HepG2 (cell line): Measurements from ENCODE around the gene JDP2. TPM values are rescaled to one million over a fixed set of nuclear protein-coding genes. Genes with fewer than 3 reads are reported as not detected.

Experiments
- ATAC-seq: fragments of 200-7000 bp; cut with Tn5 transposase; 3 replicates; pipeline ENCODE4 v1.9.1; 2020; ENCODE audit warnings: mild to moderate bottlenecking, moderate library complexity
- BruUV-seq: library from RNA; stranded (reverse); fragments of 400-500 nt; replicated peaks from 2 replicates; lab custom pipeline; 2021; lab: Mats Ljungman, UMichigan
- CTCF ChIA-PET: fragments of 300-600 bp; formaldehyde crosslinking; extraction: SDS; loops from one replicate; lab custom pipeline; 2021; ENCODE audit warnings: low total read pairs, inconsistent platforms, low intra/inter-chr PET ratio; lab: Yijun Ruan, JAX
- POLR2A ChIA-PET: fragments of 350-600 bp; sonication (Branson Sonifier 250); formaldehyde crosslinking; loops from one replicate; lab custom pipeline; 2020; ENCODE audit warnings: antibody characterized with exemption, inconsistent platforms; lab: Yijun Ruan, JAX
- DNase-seq: peaks from one replicate; pipeline ENCODE4 v3.0.0-alpha.2; 2015; ENCODE audit warnings: low spot score
- FAIRE-seq: peaks from 3 replicates; lab custom pipeline; 2011; peaks lifted over from hg19 to GRCh38; lab: Jason Lieb, UNC
- H2AFZ ChIP-seq: one replicate; pipeline ENCODE4 v1.6.1; 2011; ENCODE audit warnings: low read length, inconsistent platforms
- H3K27ac ChIP-seq: fragments of 300-600 bp; 3 replicates; pipeline ENCODE4 v1.8.0; 2011; ENCODE audit warnings: mixed run types, mild to moderate bottlenecking, mixed read lengths, low read length, inconsistent platforms; ENCODE audit not compliant: insufficient read depth; ENCODE audit errors: extremely low read length
- H3K27me3 ChIP-seq, 2 experiments: fragments of 200-600 bp in 1 of 2; 2 replicates in 1 of 2; 3 replicates in 1 of 2; pipeline versions ENCODE4 v1.6.0 to v1.8.0; 2011; ENCODE audit warnings: low read length in 2 of 2, mild to moderate bottlenecking in 2 of 2, moderate library complexity in 2 of 2, inconsistent platforms in 1 of 2; ENCODE audit not compliant: insufficient read depth in 2 of 2, control insufficient read depth in 1 of 2
- H3K36me3 ChIP-seq, 2 experiments: fragments of 200-600 bp in 1 of 2; replicated peaks in 1 of 2; 2 replicates in 1 of 2; 3 replicates in 1 of 2; pipeline versions ENCODE4 v1.5.1 to v1.8.0; 2011; ENCODE audit warnings: low read length in 2 of 2, inconsistent platforms in 1 of 2; ENCODE audit not compliant: insufficient read depth in 2 of 2, control insufficient read depth in 1 of 2
- H3K4me1 ChIP-seq: 2 replicates; pipeline ENCODE4 v1.5.1; 2012; ENCODE audit warnings: low read length, inconsistent platforms; ENCODE audit not compliant: insufficient read depth
- H3K4me2 ChIP-seq: 2 replicates; pipeline ENCODE4 v1.6.0; 2011; ENCODE audit warnings: low read depth, low read length, inconsistent platforms
- H3K4me3 ChIP-seq, 3 experiments: fragments of 200-600 bp in 1 of 3; sonication (generic), shearing (Covaris generic) in 1 of 3; replicated peaks in 1 of 3; 2 replicates each; pipeline ENCODE4 v1.5.1; 2011 to 2016; ENCODE audit warnings: low read length in 3 of 3, inconsistent platforms in 2 of 3, low read depth in 2 of 3, mild to moderate bottlenecking in 2 of 3, control low read depth in 1 of 3, mixed read lengths in 1 of 3; ENCODE audit not compliant: insufficient read depth in 1 of 3
- H3K79me2 ChIP-seq: one replicate; pipeline ENCODE4 v1.6.1; 2011; ENCODE audit warnings: low read length, inconsistent platforms; ENCODE audit not compliant: insufficient read depth
- H3K9ac ChIP-seq: 2 replicates; pipeline ENCODE4 v1.6.0; 2011; ENCODE audit warnings: mild to moderate bottlenecking, low read depth, low read length, inconsistent platforms; ENCODE audit not compliant: insufficient read depth
- H3K9me3 ChIP-seq: 2 replicates; pipeline ENCODE4 v1.5.1; 2012; ENCODE audit warnings: mild to moderate bottlenecking, low read length
- H4K20me1 ChIP-seq: 2 replicates; pipeline ENCODE4 v1.6.0; 2011; ENCODE audit warnings: inconsistent platforms, mild to moderate bottlenecking, low read length, moderate library complexity; ENCODE audit not compliant: insufficient read depth
- ARNT ChIP-seq: fragments of 450-650 bp; IDR thresholded peaks from 2 replicates; pipeline ENCODE4 v1.6.1; 2017
- ATRX ChIP-seq: sonication (generic); formaldehyde crosslinking; IDR thresholded peaks from 2 replicates; pipeline ENCODE4 v1.4.0; 2020; ENCODE audit warnings: missing genetic modification reagents, borderline replicate concordance
- FOXA3 ChIP-seq: IDR thresholded peaks from 2 replicates; pipeline ENCODE4 v1.6.1; 2016; ENCODE audit warnings: missing genetic modification reagents, missing compliant biosample characterization
- ONECUT2 ChIP-seq: sonication (generic); formaldehyde crosslinking; IDR thresholded peaks from 2 replicates; pipeline ENCODE4 v1.4.0; 2020; ENCODE audit warnings: missing genetic modification reagents
- RBFOX2 ChIP-seq: fragments of 200-400 bp; formaldehyde crosslinking; IDR thresholded peaks from 2 replicates; pipeline ENCODE4 v1.6.1; 2017; ENCODE audit warnings: low read depth, mild to moderate bottlenecking, low read length
- SETDB1 ChIP-seq: sonication (generic); formaldehyde crosslinking; IDR thresholded peaks from 2 replicates; pipeline ENCODE4 v1.5.1; 2020; ENCODE audit warnings: missing genetic modification reagents, mild to moderate bottlenecking, borderline replicate concordance
- SRSF4 ChIP-seq: fragments of 200-400 bp; formaldehyde crosslinking; IDR thresholded peaks from one replicate; pipeline ENCODE4 v1.6.1; 2018; ENCODE audit warnings: mild to moderate bottlenecking, low read depth, low read length, moderate library complexity; ENCODE audit not compliant: poor library complexity, severe bottlenecking
- THAP11 ChIP-seq: IDR thresholded peaks from 2 replicates; pipeline ENCODE4 v1.6.1; 2016; ENCODE audit warnings: missing biosample characterization, missing genetic modification reagents
- ZFAT ChIP-seq: sonication (generic); formaldehyde crosslinking; conservative IDR thresholded peaks from 2 replicates; pipeline ENCODE4 v1.8.1; 2023; ENCODE audit warnings: missing genetic modification reagents, inconsistent platforms
- ZFP41 ChIP-seq: sonication (generic); formaldehyde crosslinking; IDR thresholded peaks from 2 replicates; pipeline ENCODE4 v1.4.0; 2020; ENCODE audit warnings: mild to moderate bottlenecking, missing genetic modification reagents, borderline replicate concordance
- ZMYM4 ChIP-seq: sonication (generic); formaldehyde crosslinking; IDR thresholded peaks from 2 replicates; pipeline ENCODE4 v1.8.1; 2023; ENCODE audit warnings: mild to moderate bottlenecking, missing genetic modification reagents
- ZNF225 ChIP-seq: sonication (generic); formaldehyde crosslinking; IDR thresholded peaks from 2 replicates; pipeline ENCODE4 v1.4.0; 2020; ENCODE audit warnings: mild to moderate bottlenecking, missing genetic modification reagents
- ZNF33B ChIP-seq: sonication (generic); formaldehyde crosslinking; IDR thresholded peaks from 2 replicates; pipeline ENCODE4 v1.5.1; 2020; ENCODE audit warnings: mild to moderate bottlenecking, missing genetic modification reagents
- ZNF34 ChIP-seq: sonication (generic); formaldehyde crosslinking; IDR thresholded peaks from 2 replicates; pipeline ENCODE4 v1.4.0; 2020; ENCODE audit warnings: mild to moderate bottlenecking, missing genetic modification reagents, borderline replicate concordance
- ZNF619 ChIP-seq: sonication (generic); formaldehyde crosslinking; IDR thresholded peaks from 2 replicates; pipeline ENCODE4 v1.4.0; 2020; ENCODE audit warnings: mild to moderate bottlenecking, missing genetic modification reagents
- ZNF777 ChIP-seq: sonication (generic); formaldehyde crosslinking; IDR thresholded peaks from 2 replicates; pipeline ENCODE4 v1.4.0; 2020; ENCODE audit warnings: missing genetic modification reagents
- WGBS: methylation state at CpG from one replicate; pipeline ENCODE4 v1.1.6; 2017; ENCODE audit warnings: low lambda C conversion rate; 5-methylcytosine and 5-hydroxymethylcytosine counted together
- in situ Hi-C: cut with HindIII; loops from 2 replicates; pipeline ENCODE4 v1.10.0; 2017; ENCODE audit warnings: low pct_unique_long_range_greater_than_20kb; ENCODE audit not compliant: extremely low pct_ligation_motif_present
- intact Hi-C: fragments of 100-400 bp; cut with micrococcal nuclease; formaldehyde crosslinking; loops from one replicate; pipeline ENCODE4 v1.10.0; 2022; ENCODE audit not compliant: unreplicated experiment
- polyA plus RNA-seq, 8 experiments: library from polyadenylated mRNA; depleted of rRNA in 3 of 8; stranded (reverse) in 7 of 8; unstranded in 1 of 8; fragments of >200 nt; fragmentation: Illumina TruSeq in 4 of 8; extraction: Trizol in 4 of 8; gene quantifications; 2 replicates each; pipeline versions ENCODE4 v1.2.1 to v1.2.3, GENCODE V29; 2011 to 2016; ENCODE audit warnings: low read depth in 4 of 8, missing spikeins in 1 of 8, mixed read lengths in 1 of 8; ENCODE audit not compliant: insufficient read depth in 1 of 8
- total RNA-seq, 5 experiments: library from RNA; depleted of rRNA; stranded (reverse); fragments of >200 nt; fragmentation: Illumina TruSeq; extraction: Trizol; gene quantifications; 2 replicates each; pipeline ENCODE4 v1.2.3, GENCODE V29; 2016; ENCODE audit warnings: low read depth in 1 of 5
- TF ChIP-seq, protein P1 (sequence below): sonication (generic); formaldehyde crosslinking; IDR thresholded peaks from 2 replicates; pipeline ENCODE4 v1.4.0; 2020; ENCODE audit warnings: missing genetic modification reagents
- TF ChIP-seq, protein P2 (sequence below): sonication (generic); formaldehyde crosslinking; IDR thresholded peaks from 2 replicates; pipeline ENCODE4 v1.8.0; 2022; ENCODE audit warnings: mild to moderate bottlenecking, missing genetic modification reagents, moderate library complexity
- TF ChIP-seq, protein P3 (sequence below): sonication (generic); formaldehyde crosslinking; IDR thresholded peaks from 2 replicates; pipeline ENCODE4 v1.4.0; 2020; ENCODE audit warnings: missing genetic modification reagents
- TF ChIP-seq, protein P4 (sequence below): IDR thresholded peaks from 2 replicates; pipeline ENCODE4 v1.6.1; 2016; ENCODE audit warnings: low read depth, missing genetic modification reagents, missing compliant biosample characterization

JDP2 gene
- total and polyA plus RNA-seq, 2 of the 13 experiments (the other 11 are each of a cell fraction or from before 2014, with no cell fraction given): 8.0 to 8.9 TPM

DNA sequence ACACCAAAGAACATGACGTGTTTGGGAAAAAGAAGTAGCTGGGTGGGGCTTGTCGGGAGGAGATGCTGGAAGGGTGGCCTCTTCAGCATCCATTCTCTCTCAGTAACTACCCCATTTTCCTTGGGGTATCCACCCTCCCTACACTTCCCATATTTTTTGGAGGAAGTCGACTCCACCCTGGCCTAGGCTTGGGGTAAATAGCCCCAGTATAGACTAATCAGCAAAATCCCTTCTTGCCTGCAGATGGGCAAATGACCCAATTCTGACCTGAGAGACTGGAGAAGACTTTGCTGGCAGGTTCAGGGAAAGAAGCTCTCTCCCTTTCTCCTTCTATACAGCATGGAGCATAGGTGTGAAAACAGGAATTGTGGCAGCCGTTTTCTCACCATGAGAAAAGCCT is 28.5 kb upstream of the JDP2 start:
- no peak overlapping the region for H3K4me2 ChIP-seq
- TF ChIP-seq FOXA3 (CRISPR knock-in tag) (no peak), ZNF33B (CRISPR knock-in tag) (no peak), ZNF619 (no peak), SETDB1 (CRISPR knock-in tag) (no peak), ZFAT (CRISPR knock-in tag) (no peak), ZNF34 (CRISPR knock-in tag) (no peak), ARNT (no peak), ZMYM4 (CRISPR knock-in tag) (no peak), ZFP41 (CRISPR knock-in tag) (no peak), THAP11 (CRISPR knock-in tag) (no peak), RBFOX2 (no peak), ONECUT2 (no peak), ATRX (CRISPR knock-in tag) (no peak), ZNF777 (CRISPR knock-in tag) (no peak), SRSF4 (no peak), ZNF225 (CRISPR knock-in tag) (no peak)
- TF ChIP-seq, protein P1, sequence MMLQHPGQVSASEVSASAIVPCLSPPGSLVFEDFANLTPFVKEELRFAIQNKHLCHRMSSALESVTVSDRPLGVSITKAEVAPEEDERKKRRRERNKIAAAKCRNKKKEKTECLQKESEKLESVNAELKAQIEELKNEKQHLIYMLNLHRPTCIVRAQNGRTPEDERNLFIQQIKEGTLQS (CRISPR knock-in tag): no peak
- TF ChIP-seq, protein P2, sequence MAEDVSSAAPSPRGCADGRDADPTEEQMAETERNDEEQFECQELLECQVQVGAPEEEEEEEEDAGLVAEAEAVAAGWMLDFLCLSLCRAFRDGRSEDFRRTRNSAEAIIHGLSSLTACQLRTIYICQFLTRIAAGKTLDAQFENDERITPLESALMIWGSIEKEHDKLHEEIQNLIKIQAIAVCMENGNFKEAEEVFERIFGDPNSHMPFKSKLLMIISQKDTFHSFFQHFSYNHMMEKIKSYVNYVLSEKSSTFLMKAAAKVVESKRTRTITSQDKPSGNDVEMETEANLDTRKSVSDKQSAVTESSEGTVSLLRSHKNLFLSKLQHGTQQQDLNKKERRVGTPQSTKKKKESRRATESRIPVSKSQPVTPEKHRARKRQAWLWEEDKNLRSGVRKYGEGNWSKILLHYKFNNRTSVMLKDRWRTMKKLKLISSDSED (CRISPR knock-in tag): no peak
- TF ChIP-seq, protein P3, sequence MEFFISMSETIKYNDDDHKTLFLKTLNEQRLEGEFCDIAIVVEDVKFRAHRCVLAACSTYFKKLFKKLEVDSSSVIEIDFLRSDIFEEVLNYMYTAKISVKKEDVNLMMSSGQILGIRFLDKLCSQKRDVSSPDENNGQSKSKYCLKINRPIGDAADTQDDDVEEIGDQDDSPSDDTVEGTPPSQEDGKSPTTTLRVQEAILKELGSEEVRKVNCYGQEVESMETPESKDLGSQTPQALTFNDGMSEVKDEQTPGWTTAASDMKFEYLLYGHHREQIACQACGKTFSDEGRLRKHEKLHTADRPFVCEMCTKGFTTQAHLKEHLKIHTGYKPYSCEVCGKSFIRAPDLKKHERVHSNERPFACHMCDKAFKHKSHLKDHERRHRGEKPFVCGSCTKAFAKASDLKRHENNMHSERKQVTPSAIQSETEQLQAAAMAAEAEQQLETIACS (CRISPR knock-in tag): no peak
- TF ChIP-seq, protein P4, sequence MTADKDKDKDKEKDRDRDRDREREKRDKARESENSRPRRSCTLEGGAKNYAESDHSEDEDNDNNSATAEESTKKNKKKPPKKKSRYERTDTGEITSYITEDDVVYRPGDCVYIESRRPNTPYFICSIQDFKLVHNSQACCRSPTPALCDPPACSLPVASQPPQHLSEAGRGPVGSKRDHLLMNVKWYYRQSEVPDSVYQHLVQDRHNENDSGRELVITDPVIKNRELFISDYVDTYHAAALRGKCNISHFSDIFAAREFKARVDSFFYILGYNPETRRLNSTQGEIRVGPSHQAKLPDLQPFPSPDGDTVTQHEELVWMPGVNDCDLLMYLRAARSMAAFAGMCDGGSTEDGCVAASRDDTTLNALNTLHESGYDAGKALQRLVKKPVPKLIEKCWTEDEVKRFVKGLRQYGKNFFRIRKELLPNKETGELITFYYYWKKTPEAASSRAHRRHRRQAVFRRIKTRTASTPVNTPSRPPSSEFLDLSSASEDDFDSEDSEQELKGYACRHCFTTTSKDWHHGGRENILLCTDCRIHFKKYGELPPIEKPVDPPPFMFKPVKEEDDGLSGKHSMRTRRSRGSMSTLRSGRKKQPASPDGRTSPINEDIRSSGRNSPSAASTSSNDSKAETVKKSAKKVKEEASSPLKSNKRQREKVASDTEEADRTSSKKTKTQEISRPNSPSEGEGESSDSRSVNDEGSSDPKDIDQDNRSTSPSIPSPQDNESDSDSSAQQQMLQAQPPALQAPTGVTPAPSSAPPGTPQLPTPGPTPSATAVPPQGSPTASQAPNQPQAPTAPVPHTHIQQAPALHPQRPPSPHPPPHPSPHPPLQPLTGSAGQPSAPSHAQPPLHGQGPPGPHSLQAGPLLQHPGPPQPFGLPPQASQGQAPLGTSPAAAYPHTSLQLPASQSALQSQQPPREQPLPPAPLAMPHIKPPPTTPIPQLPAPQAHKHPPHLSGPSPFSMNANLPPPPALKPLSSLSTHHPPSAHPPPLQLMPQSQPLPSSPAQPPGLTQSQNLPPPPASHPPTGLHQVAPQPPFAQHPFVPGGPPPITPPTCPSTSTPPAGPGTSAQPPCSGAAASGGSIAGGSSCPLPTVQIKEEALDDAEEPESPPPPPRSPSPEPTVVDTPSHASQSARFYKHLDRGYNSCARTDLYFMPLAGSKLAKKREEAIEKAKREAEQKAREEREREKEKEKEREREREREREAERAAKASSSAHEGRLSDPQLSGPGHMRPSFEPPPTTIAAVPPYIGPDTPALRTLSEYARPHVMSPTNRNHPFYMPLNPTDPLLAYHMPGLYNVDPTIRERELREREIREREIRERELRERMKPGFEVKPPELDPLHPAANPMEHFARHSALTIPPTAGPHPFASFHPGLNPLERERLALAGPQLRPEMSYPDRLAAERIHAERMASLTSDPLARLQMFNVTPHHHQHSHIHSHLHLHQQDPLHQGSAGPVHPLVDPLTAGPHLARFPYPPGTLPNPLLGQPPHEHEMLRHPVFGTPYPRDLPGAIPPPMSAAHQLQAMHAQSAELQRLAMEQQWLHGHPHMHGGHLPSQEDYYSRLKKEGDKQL: no peak
- H3K4me3 ChIP-seq: no peak overlapping the region
- H3K27me3 ChIP-seq: peaks cover 0 to 46% of the 10 kb centered on the region in 2 experiments; a peak in 4 of 5 replicates
- intact Hi-C loops: no loop called here
- H3K36me3 ChIP-seq: no peaks in the 10 kb centered on the region
- ATAC-seq: no peak
- 6% methylated on average over 4 of the region's 4 CpGs for WGBS
- H3K9me3 ChIP-seq: no peaks in the 10 kb centered on the region
- H2AFZ ChIP-seq: no peak overlapping the region
- BruUV-seq: no TSS peak
- CTCF ChIA-PET: no interaction called here
- H3K9ac ChIP-seq: no peak overlapping the region
- in situ Hi-C loops: no loop called here
- no peak for FAIRE-seq
- no peak overlapping the region for H3K27ac ChIP-seq
- no peaks in the 10 kb centered on the region for H3K79me2 ChIP-seq
- POLR2A ChIA-PET: no interaction called here
- no peaks in the 10 kb centered on the region for H3K4me1 ChIP-seq
- H4K20me1 ChIP-seq: no peaks in the 10 kb centered on the region
- no peak for DNase-seq
